SK-N-SH treated with all-trans-retinoic acid at 6 μM for 48 hours (cell line): ENCODE measurements around the gene SCCPDH.

Source experiments
- ATAC-seq: fragments of 200-7000 bp; cut with Tn5 transposase; 3 replicates; pipeline ENCODE4 v1.9.1; 2020; ENCODE audit warnings: mild to moderate bottlenecking, moderate library complexity
- ARNTL ChIP-seq: fragments of 450-650 bp; formaldehyde crosslinking; IDR thresholded peaks from 2 replicates; pipeline ENCODE4 v1.5.0; 2020; ENCODE audit warnings: low read depth, mild to moderate bottlenecking, moderate library complexity, borderline replicate concordance
- BACH2 ChIP-seq: fragments of 250-450 bp; sonication (Bioruptor Pico); IDR thresholded peaks from 2 replicates; pipeline ENCODE4 v1.9.0; 2021; ENCODE audit warnings: mild to moderate bottlenecking, borderline replicate concordance
- CSDC2 ChIP-seq: fragments of 250-450 bp; sonication (Bioruptor Pico); IDR thresholded peaks from 2 replicates; pipeline ENCODE4 v1.5.0; 2020; ENCODE audit warnings: mild to moderate bottlenecking, moderate library complexity
- GLIS3 ChIP-seq: fragments of 250-450 bp; sonication (Bioruptor Pico); IDR thresholded peaks from 2 replicates; pipeline ENCODE4 v1.5.0; 2020; ENCODE audit warnings: mild to moderate bottlenecking, moderate library complexity
- ISL1 ChIP-seq: fragments of 250-450 bp; sonication (Bioruptor Pico); IDR thresholded peaks from 2 replicates; pipeline ENCODE4 v2.1.2; 2022; ENCODE audit warnings: mild to moderate bottlenecking, moderate library complexity
- OSR1 ChIP-seq: fragments of 250-450 bp; sonication (Bioruptor Pico); IDR thresholded peaks from 2 replicates; pipeline ENCODE4 v1.8.0; 2022; ENCODE audit warnings: moderate library complexity, mild to moderate bottlenecking, inconsistent platforms
- PPARA ChIP-seq: fragments of 250-450 bp; sonication (Bioruptor Pico); IDR thresholded peaks from 2 replicates; pipeline ENCODE4 v1.5.0; 2020; ENCODE audit warnings: mild to moderate bottlenecking, borderline replicate concordance
- RARB ChIP-seq: fragments of 250-450 bp; sonication (Bioruptor Pico); IDR thresholded peaks from 2 replicates; pipeline ENCODE4 v1.8.0; 2021; ENCODE audit warnings: mild to moderate bottlenecking, moderate library complexity
- SNAI2 ChIP-seq: fragments of 250-450 bp; sonication (Bioruptor Pico); IDR thresholded peaks from 2 replicates; pipeline ENCODE4 v1.5.0; 2020; ENCODE audit warnings: mild to moderate bottlenecking, moderate library complexity
- TCF4 ChIP-seq: fragments of 250-450 bp; sonication (Bioruptor Pico); IDR thresholded peaks from 2 replicates; pipeline ENCODE4 v1.8.0; 2021; ENCODE audit warnings: mild to moderate bottlenecking, moderate library complexity, borderline replicate concordance
- ZFP3 ChIP-seq: fragments of 250-450 bp; sonication (Bioruptor Pico); IDR thresholded peaks from 2 replicates; pipeline ENCODE4 v1.5.0; 2020; ENCODE audit warnings: mild to moderate bottlenecking, moderate library complexity
- ZFP30 ChIP-seq: fragments of 450-650 bp; formaldehyde crosslinking; IDR thresholded peaks from 2 replicates; pipeline ENCODE4 v1.5.0; 2022; ENCODE audit warnings: mild to moderate bottlenecking, moderate library complexity
- ZNF565 ChIP-seq: fragments of 450-650 bp; formaldehyde crosslinking; conservative IDR thresholded peaks from 2 replicates; pipeline ENCODE4 v1.5.0; 2020; ENCODE audit warnings: low read depth, mild to moderate bottlenecking, moderate library complexity
- ZNF70 ChIP-seq: fragments of 450-650 bp; formaldehyde crosslinking; IDR thresholded peaks from 2 replicates; pipeline ENCODE4 v1.5.0; 2020; ENCODE audit warnings: mild to moderate bottlenecking, moderate library complexity
- ZNF8 ChIP-seq: fragments of 450-650 bp; formaldehyde crosslinking; IDR thresholded peaks from 2 replicates; pipeline ENCODE4 v1.5.0; 2020; ENCODE audit warnings: mild to moderate bottlenecking, moderate library complexity
- TF ChIP-seq, protein P1 (sequence below): fragments of 250-450 bp; sonication (Bioruptor Pico); IDR thresholded peaks from 2 replicates; pipeline ENCODE4 v1.8.0; 2020; ENCODE audit warnings: mild to moderate bottlenecking, moderate library complexity, borderline replicate concordance
- TF ChIP-seq, protein P2 (sequence below): fragments of 250-450 bp; sonication (Bioruptor Pico); IDR thresholded peaks from 2 replicates; pipeline ENCODE4 v1.5.0; 2020; ENCODE audit warnings: mild to moderate bottlenecking, moderate library complexity
- TF ChIP-seq, protein P3 (sequence below): fragments of 250-450 bp; sonication (Bioruptor Pico); IDR thresholded peaks from 2 replicates; pipeline ENCODE4 v1.8.0; 2021; ENCODE audit warnings: low read depth, mild to moderate bottlenecking, moderate library complexity, borderline replicate concordance
- TF ChIP-seq, protein P4 (sequence below): fragments of 250-450 bp; sonication (Bioruptor Pico); IDR thresholded peaks from 2 replicates; pipeline ENCODE4 v1.5.1; 2020; ENCODE audit warnings: low read depth, mild to moderate bottlenecking, moderate library complexity
- TF ChIP-seq, protein P5 (sequence below): fragments of 250-450 bp; sonication (Bioruptor Pico); IDR thresholded peaks from 2 replicates; pipeline ENCODE4 v1.5.1; 2021; ENCODE audit warnings: mild to moderate bottlenecking, moderate library complexity

Gene SCCPDH

DNA sequence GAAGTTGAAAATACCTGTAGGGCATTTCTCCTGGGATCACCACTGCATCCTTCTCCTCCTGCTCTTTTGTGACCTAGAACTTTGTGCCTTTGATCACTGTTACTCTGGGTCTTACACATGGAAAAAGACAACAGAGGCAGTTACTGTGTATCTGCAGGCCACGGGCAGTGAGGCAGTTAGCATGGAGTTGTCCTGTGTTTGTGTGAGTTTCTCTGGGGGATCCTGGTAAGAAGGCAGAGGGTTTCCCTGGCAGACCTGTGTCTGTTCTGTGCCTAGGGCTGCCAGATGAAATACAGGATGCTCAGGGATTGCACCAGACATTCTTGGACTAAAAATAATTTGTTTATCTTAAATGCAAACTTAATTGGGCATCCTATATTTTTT lies 44.4 kb upstream of the SCCPDH start:
- peak; percentile 39 for ATAC-seq
- TF ChIP-seq, protein P1, sequence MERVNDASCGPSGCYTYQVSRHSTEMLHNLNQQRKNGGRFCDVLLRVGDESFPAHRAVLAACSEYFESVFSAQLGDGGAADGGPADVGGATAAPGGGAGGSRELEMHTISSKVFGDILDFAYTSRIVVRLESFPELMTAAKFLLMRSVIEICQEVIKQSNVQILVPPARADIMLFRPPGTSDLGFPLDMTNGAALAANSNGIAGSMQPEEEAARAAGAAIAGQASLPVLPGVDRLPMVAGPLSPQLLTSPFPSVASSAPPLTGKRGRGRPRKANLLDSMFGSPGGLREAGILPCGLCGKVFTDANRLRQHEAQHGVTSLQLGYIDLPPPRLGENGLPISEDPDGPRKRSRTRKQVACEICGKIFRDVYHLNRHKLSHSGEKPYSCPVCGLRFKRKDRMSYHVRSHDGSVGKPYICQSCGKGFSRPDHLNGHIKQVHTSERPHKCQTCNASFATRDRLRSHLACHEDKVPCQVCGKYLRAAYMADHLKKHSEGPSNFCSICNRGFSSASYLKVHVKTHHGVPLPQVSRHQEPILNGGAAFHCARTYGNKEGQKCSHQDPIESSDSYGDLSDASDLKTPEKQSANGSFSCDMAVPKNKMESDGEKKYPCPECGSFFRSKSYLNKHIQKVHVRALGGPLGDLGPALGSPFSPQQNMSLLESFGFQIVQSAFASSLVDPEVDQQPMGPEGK (CRISPR knock-in tag) = no peak
- TF ChIP-seq, protein P2, sequence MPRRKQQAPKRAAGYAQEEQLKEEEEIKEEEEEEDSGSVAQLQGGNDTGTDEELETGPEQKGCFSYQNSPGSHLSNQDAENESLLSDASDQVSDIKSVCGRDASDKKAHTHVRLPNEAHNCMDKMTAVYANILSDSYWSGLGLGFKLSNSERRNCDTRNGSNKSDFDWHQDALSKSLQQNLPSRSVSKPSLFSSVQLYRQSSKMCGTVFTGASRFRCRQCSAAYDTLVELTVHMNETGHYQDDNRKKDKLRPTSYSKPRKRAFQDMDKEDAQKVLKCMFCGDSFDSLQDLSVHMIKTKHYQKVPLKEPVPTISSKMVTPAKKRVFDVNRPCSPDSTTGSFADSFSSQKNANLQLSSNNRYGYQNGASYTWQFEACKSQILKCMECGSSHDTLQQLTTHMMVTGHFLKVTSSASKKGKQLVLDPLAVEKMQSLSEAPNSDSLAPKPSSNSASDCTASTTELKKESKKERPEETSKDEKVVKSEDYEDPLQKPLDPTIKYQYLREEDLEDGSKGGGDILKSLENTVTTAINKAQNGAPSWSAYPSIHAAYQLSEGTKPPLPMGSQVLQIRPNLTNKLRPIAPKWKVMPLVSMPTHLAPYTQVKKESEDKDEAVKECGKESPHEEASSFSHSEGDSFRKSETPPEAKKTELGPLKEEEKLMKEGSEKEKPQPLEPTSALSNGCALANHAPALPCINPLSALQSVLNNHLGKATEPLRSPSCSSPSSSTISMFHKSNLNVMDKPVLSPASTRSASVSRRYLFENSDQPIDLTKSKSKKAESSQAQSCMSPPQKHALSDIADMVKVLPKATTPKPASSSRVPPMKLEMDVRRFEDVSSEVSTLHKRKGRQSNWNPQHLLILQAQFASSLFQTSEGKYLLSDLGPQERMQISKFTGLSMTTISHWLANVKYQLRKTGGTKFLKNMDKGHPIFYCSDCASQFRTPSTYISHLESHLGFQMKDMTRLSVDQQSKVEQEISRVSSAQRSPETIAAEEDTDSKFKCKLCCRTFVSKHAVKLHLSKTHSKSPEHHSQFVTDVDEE = no peak
- TF ChIP-seq ZFP30 (no peak), ZNF565 (CRISPR knock-in tag) (no peak), ZNF70 (CRISPR knock-in tag) (no peak), OSR1 (no peak), PPARA (CRISPR knock-in tag) (no peak), GLIS3 (CRISPR knock-in tag) (no peak), ZFP3 (CRISPR knock-in tag) (no peak), ISL1 (CRISPR knock-in tag) (no peak), CSDC2 (CRISPR knock-in tag) (no peak)
- TF ChIP-seq, protein P3, sequence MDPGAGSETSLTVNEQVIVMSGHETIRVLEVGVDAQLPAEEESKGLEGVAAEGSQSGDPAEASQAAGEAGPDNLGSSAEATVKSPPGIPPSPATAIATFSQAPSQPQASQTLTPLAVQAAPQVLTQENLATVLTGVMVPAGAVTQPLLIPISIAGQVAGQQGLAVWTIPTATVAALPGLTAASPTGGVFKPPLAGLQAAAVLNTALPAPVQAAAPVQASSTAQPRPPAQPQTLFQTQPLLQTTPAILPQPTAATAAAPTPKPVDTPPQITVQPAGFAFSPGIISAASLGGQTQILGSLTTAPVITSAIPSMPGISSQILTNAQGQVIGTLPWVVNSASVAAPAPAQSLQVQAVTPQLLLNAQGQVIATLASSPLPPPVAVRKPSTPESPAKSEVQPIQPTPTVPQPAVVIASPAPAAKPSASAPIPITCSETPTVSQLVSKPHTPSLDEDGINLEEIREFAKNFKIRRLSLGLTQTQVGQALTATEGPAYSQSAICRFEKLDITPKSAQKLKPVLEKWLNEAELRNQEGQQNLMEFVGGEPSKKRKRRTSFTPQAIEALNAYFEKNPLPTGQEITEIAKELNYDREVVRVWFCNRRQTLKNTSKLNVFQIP = no peak

DNA sequence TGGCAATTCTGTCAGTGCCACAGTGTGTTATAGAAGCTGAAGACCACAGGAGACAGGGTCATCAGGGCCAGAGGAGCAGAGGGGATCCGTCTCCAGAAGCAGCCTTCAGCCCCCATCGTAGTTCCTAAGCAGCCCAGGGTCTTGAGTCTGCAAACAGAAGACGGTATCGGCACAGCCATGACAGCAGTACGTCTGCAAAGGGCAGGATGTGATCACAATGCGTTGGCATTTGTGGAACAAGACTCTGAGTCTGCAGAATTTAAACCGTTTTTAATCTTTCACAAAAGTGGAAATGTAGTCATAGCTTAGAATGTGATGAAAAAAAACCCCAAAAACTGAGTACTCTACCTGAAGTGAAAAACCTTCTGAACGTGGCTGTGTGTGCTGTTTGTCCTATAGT lies 44.0 kb upstream of the SCCPDH start:
- TF ChIP-seq, protein P4, sequence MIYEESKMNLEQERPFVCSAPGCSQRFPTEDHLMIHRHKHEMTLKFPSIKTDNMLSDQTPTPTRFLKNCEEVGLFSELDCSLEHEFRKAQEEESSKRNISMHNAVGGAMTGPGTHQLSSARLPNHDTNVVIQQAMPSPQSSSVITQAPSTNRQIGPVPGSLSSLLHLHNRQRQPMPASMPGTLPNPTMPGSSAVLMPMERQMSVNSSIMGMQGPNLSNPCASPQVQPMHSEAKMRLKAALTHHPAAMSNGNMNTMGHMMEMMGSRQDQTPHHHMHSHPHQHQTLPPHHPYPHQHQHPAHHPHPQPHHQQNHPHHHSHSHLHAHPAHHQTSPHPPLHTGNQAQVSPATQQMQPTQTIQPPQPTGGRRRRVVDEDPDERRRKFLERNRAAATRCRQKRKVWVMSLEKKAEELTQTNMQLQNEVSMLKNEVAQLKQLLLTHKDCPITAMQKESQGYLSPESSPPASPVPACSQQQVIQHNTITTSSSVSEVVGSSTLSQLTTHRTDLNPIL = no peak
- no peak for TF ChIP-seq GLIS3 (CRISPR knock-in tag)
- TF ChIP-seq ZNF70 (CRISPR knock-in tag) = no peak
- TF ChIP-seq SNAI2 = no peak
- TF ChIP-seq, protein P5, sequence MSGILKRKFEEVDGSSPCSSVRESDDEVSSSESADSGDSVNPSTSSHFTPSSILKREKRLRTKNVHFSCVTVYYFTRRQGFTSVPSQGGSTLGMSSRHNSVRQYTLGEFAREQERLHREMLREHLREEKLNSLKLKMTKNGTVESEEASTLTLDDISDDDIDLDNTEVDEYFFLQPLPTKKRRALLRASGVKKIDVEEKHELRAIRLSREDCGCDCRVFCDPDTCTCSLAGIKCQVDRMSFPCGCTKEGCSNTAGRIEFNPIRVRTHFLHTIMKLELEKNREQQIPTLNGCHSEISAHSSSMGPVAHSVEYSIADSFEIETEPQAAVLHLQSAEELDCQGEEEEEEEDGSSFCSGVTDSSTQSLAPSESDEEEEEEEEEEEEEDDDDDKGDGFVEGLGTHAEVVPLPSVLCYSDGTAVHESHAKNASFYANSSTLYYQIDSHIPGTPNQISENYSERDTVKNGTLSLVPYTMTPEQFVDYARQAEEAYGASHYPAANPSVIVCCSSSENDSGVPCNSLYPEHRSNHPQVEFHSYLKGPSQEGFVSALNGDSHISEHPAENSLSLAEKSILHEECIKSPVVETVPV (CRISPR knock-in tag) = no peak
- TF ChIP-seq, protein P2 = no peak
- no peak for TF ChIP-seq BACH2
- peak; percentile 32 for ATAC-seq

DNA sequence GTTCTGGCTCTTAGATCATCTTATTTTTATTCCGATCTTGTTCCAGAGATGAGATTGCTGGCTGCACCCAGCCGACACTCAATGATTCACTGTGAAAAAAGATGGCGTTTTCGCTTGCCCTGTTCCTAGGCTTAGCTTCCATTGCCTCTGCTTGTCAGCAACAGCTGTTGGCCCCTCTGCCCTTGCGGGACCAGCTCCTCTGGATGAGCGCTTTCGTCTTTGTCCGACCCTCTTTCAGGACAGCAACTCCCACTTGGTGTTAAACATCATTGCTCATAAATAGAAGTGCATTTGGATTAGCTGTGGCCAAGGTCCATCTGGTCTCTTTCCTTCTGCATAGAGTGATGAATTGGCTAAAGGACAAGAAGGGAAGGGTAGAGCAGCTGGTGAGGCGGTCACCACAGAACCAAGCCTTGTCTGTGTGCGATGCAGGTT lies 43.5 kb upstream of the SCCPDH start:
- ATAC-seq = no peak
- no peak for TF ChIP-seq ZFP30
- no peak for TF ChIP-seq PPARA (CRISPR knock-in tag)
- TF ChIP-seq, protein P5 (CRISPR knock-in tag) = no peak
- no peak for TF ChIP-seq SNAI2
- no peak for TF ChIP-seq RARB (CRISPR knock-in tag)
- no peak for TF ChIP-seq OSR1
- no peak for TF ChIP-seq CSDC2 (CRISPR knock-in tag)
- TF ChIP-seq GLIS3 (CRISPR knock-in tag) = no peak
- TF ChIP-seq ARNTL (CRISPR knock-in tag) = no peak
- no peak for TF ChIP-seq TCF4 (CRISPR knock-in tag)
- no peak for TF ChIP-seq ZNF565 (CRISPR knock-in tag)
- no peak for TF ChIP-seq ZNF8 (CRISPR knock-in tag)
